ENCODE measurements around the gene RFPL3. TPM values are rescaled to one million over a fixed set of nuclear protein-coding genes. Genes with fewer than 3 reads are reported as not detected.
"Not testable (repeated sequence)": the region's sequence is repeated elsewhere in the genome, so short reads cannot be mapped to it uniquely, and the experiment has no call there.

RFPL3 gene
- polyA plus RNA-seq, 1 experiment: not detected

- peaks cover 5% of the 10 kb centered on the region for H3K27me3 ChIP-seq (ENCODE audit: control insufficient read depth, insufficient read depth, low read length)
- H3K36me3 ChIP-seq (ENCODE audit: control insufficient read depth, insufficient read depth, low read length): no peaks in the 10 kb centered on the region
- TF ChIP-seq CTCF (IDR thresholded peaks at IDR 0.05; ENCODE audit: insufficient read depth, low read depth, low read length): no peak
- no peak overlapping the region for H3K4me3 ChIP-seq (ENCODE audit: low read depth, low read length)
- no peak for DNase-seq (ENCODE audit: low read depth)
- ChIA-PET CTCF (no interaction called here), POLR2A (no interaction called here)
Observed at GRCh38 chr22:32336771-32337424, 20.8 kb upstream of the RFPL3 start.

DNA sequence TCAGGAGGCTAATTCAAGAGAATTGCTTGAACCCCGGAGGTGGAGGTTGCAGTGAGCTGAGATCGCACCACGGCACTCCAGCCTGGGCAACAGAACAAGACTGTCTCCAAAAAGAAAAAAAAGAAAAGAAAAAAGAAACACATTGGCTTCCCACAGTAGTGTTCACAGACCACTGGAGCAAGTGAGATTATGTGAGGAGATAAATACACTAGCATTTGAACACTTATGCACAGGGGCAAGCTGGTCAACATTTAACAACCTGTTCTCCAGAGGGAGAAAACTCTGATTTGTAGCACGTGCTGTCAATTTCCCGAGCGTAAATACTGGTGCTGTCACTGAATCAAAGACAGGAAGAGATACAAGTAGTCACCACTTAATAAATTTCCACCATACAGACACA lies 20.2 kb upstream of the RFPL3 start:
- H3K36me3 ChIP-seq (ENCODE audit: control insufficient read depth, insufficient read depth, low read length); DNase-seq (ENCODE audit: low read depth); POLR2A ChIA-PET; CTCF ChIA-PET; H3K27me3 ChIP-seq (ENCODE audit: control insufficient read depth, insufficient read depth, low read length); H3K4me3 ChIP-seq (ENCODE audit: low read depth, low read length): not testable (repeated sequence)

DNA sequence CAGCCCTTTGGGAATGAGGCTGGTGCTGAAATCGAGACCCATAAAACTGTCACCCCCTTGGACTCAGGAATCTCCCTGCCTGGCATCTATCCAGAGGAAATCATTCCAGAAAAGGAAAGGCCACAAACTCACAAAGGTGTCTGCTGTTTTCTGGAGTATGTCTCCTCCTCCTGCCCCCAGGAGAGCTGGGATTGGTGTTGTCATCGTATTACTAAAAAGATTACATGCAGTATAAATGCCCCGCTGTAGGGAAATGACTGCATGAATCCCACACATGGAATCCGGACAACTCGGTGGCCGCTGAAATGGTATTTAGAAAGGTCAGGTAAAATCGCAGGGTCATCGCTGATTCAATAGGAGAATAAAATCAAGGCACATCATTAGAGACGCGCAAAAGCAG lies 18.9 kb upstream of the RFPL3 start:
- H3K36me3 ChIP-seq (ENCODE audit: control insufficient read depth, insufficient read depth, low read length): no peaks in the 10 kb centered on the region
- ChIA-PET POLR2A (no interaction called here), CTCF (no interaction called here)
- TF ChIP-seq CTCF (IDR thresholded peaks at IDR 0.05; ENCODE audit: insufficient read depth, low read depth, low read length): no peak
- peaks cover 9% of the 10 kb centered on the region for H3K27me3 ChIP-seq (ENCODE audit: control insufficient read depth, insufficient read depth, low read length)
- H3K4me3 ChIP-seq (ENCODE audit: low read depth, low read length): no peak overlapping the region
- DNase-seq (ENCODE audit: low read depth): no peak

- ChIA-PET POLR2A (no interaction called here), CTCF (no interaction called here)
- peaks cover 9% of the 10 kb centered on the region for H3K27me3 ChIP-seq (ENCODE audit: control insufficient read depth, insufficient read depth, low read length)
- no peak overlapping the region for H3K4me3 ChIP-seq (ENCODE audit: low read depth, low read length)
- TF ChIP-seq CTCF (IDR thresholded peaks at IDR 0.05; ENCODE audit: insufficient read depth, low read depth, low read length): no peak
- no peaks in the 10 kb centered on the region for H3K36me3 ChIP-seq (ENCODE audit: control insufficient read depth, insufficient read depth, low read length)
- DNase-seq (ENCODE audit: low read depth): no peak
Observed at GRCh38 chr22:32339190-32340012, 18.3 kb upstream of the RFPL3 start.

DNA sequence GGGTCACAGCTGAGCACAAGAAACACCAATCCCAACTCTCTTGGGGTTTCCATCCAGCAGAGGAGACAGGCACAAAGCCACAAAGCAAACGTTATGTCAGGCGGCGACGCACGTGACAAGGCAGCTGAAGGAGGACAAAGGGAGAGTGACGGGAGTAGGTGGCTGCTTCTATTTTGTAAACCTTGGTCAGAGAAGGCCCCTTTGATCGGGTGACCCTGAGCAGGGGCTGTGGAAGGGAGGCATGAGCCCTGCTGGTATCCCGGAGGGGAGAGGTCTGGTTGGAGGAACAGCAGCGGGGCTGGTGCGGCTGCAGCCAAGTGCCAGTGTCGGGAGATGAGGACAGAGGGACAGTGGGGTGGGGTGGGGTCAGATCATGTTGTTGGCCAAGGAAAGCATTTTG lies 17.3 kb upstream of the RFPL3 start:
- ChIA-PET CTCF (no interaction called here), POLR2A (no interaction called here)
- no peak for DNase-seq (ENCODE audit: low read depth)
- H3K4me3 ChIP-seq (ENCODE audit: low read depth, low read length): no peak overlapping the region
- TF ChIP-seq CTCF (IDR thresholded peaks at IDR 0.05; ENCODE audit: insufficient read depth, low read depth, low read length): no peak
- H3K36me3 ChIP-seq (ENCODE audit: control insufficient read depth, insufficient read depth, low read length): no peaks in the 10 kb centered on the region
- peaks cover 9% of the 10 kb centered on the region for H3K27me3 ChIP-seq (ENCODE audit: control insufficient read depth, insufficient read depth, low read length)
